B cell (primary cell): ENCODE results near the gene BANP. TPM values are rescaled to one million over a fixed set of nuclear protein-coding genes. Genes with fewer than 3 reads are reported as not detected.
"Not testable (repeated sequence)": the region's sequence is repeated elsewhere in the genome, so short reads cannot be mapped to it uniquely, and the experiment has no call there.

Experiments
- ATAC-seq: fragments of 200-7000 bp; cut with Tn5 transposase; one replicate; pipeline ENCODE4 v1.10.0; 2021; ENCODE audit warnings: low read depth, mild to moderate bottlenecking, moderate number of reproducible peaks, moderate library complexity
- CTCF ChIA-PET: fragments of 350-600 bp; sonication (Branson Sonifier 250); formaldehyde crosslinking; loops from one replicate; lab custom pipeline; 2021; ENCODE audit warnings: antibody characterized with exemption, inconsistent platforms; lab: Charles Lee
- POLR2A ChIA-PET: fragments of 350-600 bp; sonication (Branson Sonifier 250); formaldehyde crosslinking; loops from one replicate; lab custom pipeline; 2021; ENCODE audit warnings: antibody characterized with exemption; lab: Charles Lee
- DNase-seq: peaks from one replicate; pipeline ENCODE4 v3.0.0; 2013
- H2AFZ ChIP-seq: 2 replicates; pipeline ENCODE4 v1.6.1; 2012; ENCODE audit warnings: mild to moderate bottlenecking, low read depth, low read length; ENCODE audit not compliant: insufficient read depth, poor library complexity, severe bottlenecking
- H3K27ac ChIP-seq, 2 donors: 1 replicate in 1 of 2; 2 replicates in 1 of 2; pipeline ENCODE4 v1.5.1; 2012 to 2013; ENCODE audit warnings: low read length in 2 of 2, mild to moderate bottlenecking in 2 of 2, moderate library complexity in 1 of 2
- H3K27me3 ChIP-seq, 4 experiments: fragments of 200-600 bp in 1 of 4; sonication (generic) in 1 of 4; replicated peaks in 1 of 4; 1 replicate in 2 of 4; 2 replicates in 2 of 4; pipeline versions ENCODE4 v1.6.1 to v1.7.0; 2013 to 2016; ENCODE audit warnings: low read length in 3 of 4, mild to moderate bottlenecking in 2 of 4, mixed read lengths in 1 of 4, moderate library complexity in 1 of 4; ENCODE audit not compliant: insufficient read depth in 4 of 4, control insufficient read depth in 3 of 4; ENCODE audit errors: control extremely low read depth in 1 of 4
- H3K36me3 ChIP-seq, 2 experiments: replicated peaks in 1 of 2; 1 replicate in 1 of 2; 2 replicates in 1 of 2; pipeline versions ENCODE4 v1.6.1 to v1.7.1; 2013; ENCODE audit warnings: low read length in 1 of 2; ENCODE audit not compliant: insufficient read depth in 2 of 2, control insufficient read depth in 1 of 2; ENCODE audit errors: control extremely low read depth in 1 of 2, extremely low read depth in 1 of 2
- H3K4me1 ChIP-seq, 2 donors: fragments of 200-600 bp in 1 of 2; sonication (generic) in 1 of 2; 1 replicate in 1 of 2; 2 replicates in 1 of 2; pipeline versions ENCODE4 v1.5.1 to v1.6.1; 2013 to 2017; ENCODE audit warnings: low read length in 2 of 2; ENCODE audit not compliant: control insufficient read depth in 2 of 2, insufficient read depth in 2 of 2
- H3K4me2 ChIP-seq: replicated peaks from 2 replicates; pipeline ENCODE3; 2012; ENCODE audit warnings: mild to moderate bottlenecking, low read depth, low read length; ENCODE audit not compliant: poor library complexity, severe bottlenecking
- H3K4me3 ChIP-seq, 5 experiments: fragments of 200-600 bp in 1 of 5; sonication (generic) in 1 of 5; 1 replicate in 3 of 5; 2 replicates in 2 of 5; pipeline versions ENCODE4 v1.5.1 to v1.7.0; 2011 to 2016; ENCODE audit warnings: low read length in 4 of 5, mild to moderate bottlenecking in 4 of 5, low read depth in 2 of 5, control low read depth in 1 of 5, moderate library complexity in 1 of 5; ENCODE audit not compliant: insufficient read depth in 1 of 5; ENCODE audit errors: control extremely low read depth in 1 of 5, extremely low read depth in 1 of 5
- H3K79me2 ChIP-seq: fragments of 200-600 bp; sonication (generic); one replicate; pipeline ENCODE4 v1.6.0; 2016; ENCODE audit warnings: low read length; ENCODE audit not compliant: control insufficient read depth, insufficient read depth
- H3K9ac ChIP-seq: fragments of 200-600 bp; sonication (generic); 2 replicates; pipeline ENCODE4 v1.6.1; 2017; ENCODE audit warnings: mild to moderate bottlenecking, low read length, moderate library complexity
- H3K9me3 ChIP-seq, 3 donors: one replicate each; pipeline versions ENCODE4 v1.6.1 to v1.7.1; 2013; ENCODE audit warnings: low read length in 2 of 3; ENCODE audit not compliant: control insufficient read depth in 2 of 3, insufficient read depth in 1 of 3; ENCODE audit errors: control extremely low read depth in 1 of 3
- H4K20me1 ChIP-seq: 2 replicates; pipeline ENCODE4 v1.6.0; 2012; ENCODE audit warnings: mild to moderate bottlenecking, low read length; ENCODE audit not compliant: insufficient read depth, control insufficient read depth, poor library complexity, severe bottlenecking
- H3K27ac Mint-ChIP-seq: one replicate; pipeline ENCODE4 v1.8.0; 2021; ENCODE audit warnings: mixed read lengths
- H3K27me3 Mint-ChIP-seq: one replicate; pipeline ENCODE4 v1.8.0; 2021; ENCODE audit warnings: mixed read lengths
- H3K4me1 Mint-ChIP-seq: one replicate; pipeline ENCODE4 v1.8.0; 2021; ENCODE audit warnings: mixed read lengths
- H3K4me3 Mint-ChIP-seq: one replicate; pipeline ENCODE4 v1.8.0; 2021; ENCODE audit warnings: mixed read lengths
- H3K9me3 Mint-ChIP-seq: one replicate; pipeline ENCODE4 v1.8.0; 2022; ENCODE audit warnings: mixed read lengths; ENCODE audit not compliant: insufficient read depth
- CTCF ChIP-seq: fragments of 200-600 bp; IDR thresholded peaks from one replicate; pipeline ENCODE4 v1.8.0; 2022; ENCODE audit warnings: antibody characterized with exemption, mild to moderate bottlenecking
- EZH2 ChIP-seq: IDR thresholded peaks from 2 replicates; pipeline ENCODE4 v1.6.1; 2012; ENCODE audit warnings: borderline replicate concordance, low read depth, mild to moderate bottlenecking, moderate library complexity, low read length; ENCODE audit not compliant: insufficient read depth, poor library complexity, severe bottlenecking
- WGBS: methylation state at CpG from one replicate; pipeline ENCODE4 v1.1.5; 2013; ENCODE audit warnings: missing lambda C conversion rate; ENCODE audit not compliant: insufficient coverage; 5-methylcytosine and 5-hydroxymethylcytosine counted together
- intact Hi-C: fragments of 100-400 bp; cut with micrococcal nuclease; formaldehyde crosslinking; loops from one replicate; pipeline ENCODE4 v1.10.0; 2022
- polyA plus RNA-seq: library from polyadenylated mRNA; depleted of rRNA; stranded (reverse); fragments of >200 nt; gene quantifications from 2 replicates; pipeline ENCODE4 v1.2.3, GENCODE V29; 2012
- total RNA-seq, 2 donors: library from RNA; stranded (reverse); fragments of 120-200 nt in 1 of 2; gene quantifications; 1 replicate in 1 of 2; 2 replicates in 1 of 2; pipeline versions ENCODE4 v1.2.3 to v1.2.4, GENCODE V29; 2013 to 2022

BANP gene
- total and polyA plus RNA-seq, 2 donors (not counting 1 experiment from before 2014, with no cell fraction given): 44.4 to 181 TPM

- no peak for ATAC-seq
- H3K4me1 ChIP-seq: no peaks in the 10 kb centered on the region
- H3K4me2 ChIP-seq: no peak overlapping the region
- H3K4me3 ChIP-seq: no peak overlapping the region
- Mint-ChIP-seq H3K9me3 (no peaks in the 10 kb centered on the region), H3K4me1 (no peaks in the 10 kb centered on the region), H3K27ac (no peak overlapping the region), H3K4me3 (no peak overlapping the region), H3K27me3 (no peaks in the 10 kb centered on the region)
- no peak for DNase-seq
- intact Hi-C loops: no loop called here
- no peaks in the 10 kb centered on the region for H3K9me3 ChIP-seq
- no peak overlapping the region for H2AFZ ChIP-seq
- POLR2A ChIA-PET: no interaction called here
- H3K36me3 ChIP-seq: peaks cover 0 to 38% of the 10 kb centered on the region in 2 experiments
- no peak overlapping the region for H3K27ac ChIP-seq
- H3K9ac ChIP-seq: no peak overlapping the region
- peaks cover under 1% of the 10 kb centered on the region for H4K20me1 ChIP-seq
- no peaks in the 10 kb centered on the region for H3K27me3 ChIP-seq
- no peaks in the 10 kb centered on the region for H3K79me2 ChIP-seq
- 98% methylated on average over 8 of the region's 8 CpGs for WGBS
- TF ChIP-seq CTCF: no peak
- TF ChIP-seq EZH2: no peak
- CTCF ChIA-PET: no interaction called here
Measured at GRCh38 chr16:88030498-88030897, 79.3 kb downstream of the BANP start.

- H3K9me3 ChIP-seq, CTCF ChIA-PET, POLR2A ChIA-PET, H3K4me3 ChIP-seq, H4K20me1 ChIP-seq, H3K27ac ChIP-seq, H3K4me1 ChIP-seq, H3K4me3 Mint-ChIP-seq, intact Hi-C loops, H2AFZ ChIP-seq, H3K27me3 ChIP-seq, H3K27ac Mint-ChIP-seq, DNase-seq, ATAC-seq, H3K4me2 ChIP-seq, H3K9ac ChIP-seq, H3K4me1 Mint-ChIP-seq, H3K79me2 ChIP-seq, H3K27me3 Mint-ChIP-seq, H3K9me3 Mint-ChIP-seq: not testable (repeated sequence)
- 100% methylated on average over 5 of the region's 9 CpGs for WGBS
- H3K36me3 ChIP-seq: peaks cover 0 to 41% of the 10 kb centered on the region in 2 experiments
Measured at GRCh38 chr16:88030961-88031360, 79.7 kb downstream of the BANP start.

DNA sequence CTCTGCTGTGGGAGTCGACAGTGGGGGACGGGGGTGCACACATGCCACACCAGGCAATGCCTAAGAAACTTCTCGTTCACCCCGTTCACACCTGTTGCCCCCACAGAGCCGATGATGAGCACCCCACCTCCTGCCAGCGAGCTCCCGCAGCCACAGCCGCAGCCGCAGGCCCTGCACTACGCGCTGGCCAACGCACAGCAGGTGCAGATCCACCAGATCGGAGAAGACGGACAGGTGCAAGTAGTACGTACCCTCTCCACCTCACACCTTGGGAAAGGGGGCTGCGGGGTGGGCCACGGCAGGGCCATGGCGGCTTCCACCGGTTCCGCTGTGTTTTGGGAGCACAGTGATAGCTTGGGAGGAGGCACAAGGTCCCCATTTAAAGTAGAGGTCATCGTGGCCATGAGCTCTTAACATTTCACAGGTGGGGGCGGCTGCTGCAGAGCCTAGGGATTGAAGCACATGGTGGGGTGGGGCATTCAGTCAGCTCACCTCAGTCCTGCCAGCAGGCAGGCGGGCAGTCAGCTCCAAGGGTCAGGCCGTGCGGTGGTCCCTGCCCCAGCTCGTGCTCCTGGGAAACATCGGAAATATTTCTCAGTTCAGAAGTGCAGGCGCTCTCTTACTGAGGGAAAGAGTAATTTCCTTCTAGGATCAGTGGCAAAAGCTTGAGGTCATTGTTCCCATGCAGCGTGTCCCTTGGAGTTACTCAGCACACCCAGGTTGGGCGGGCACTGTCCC lies 81.9 kb downstream of the BANP start:
- H3K9me3 ChIP-seq, H3K27ac Mint-ChIP-seq, H4K20me1 ChIP-seq, H3K27me3 Mint-ChIP-seq, intact Hi-C loops, H3K4me3 Mint-ChIP-seq, CTCF ChIA-PET, POLR2A ChIA-PET, H3K9ac ChIP-seq, ATAC-seq, H3K4me3 ChIP-seq, H3K27me3 ChIP-seq, H3K79me2 ChIP-seq, DNase-seq, H3K4me2 ChIP-seq, H3K27ac ChIP-seq, H2AFZ ChIP-seq, H3K4me1 ChIP-seq, H3K4me1 Mint-ChIP-seq, H3K9me3 Mint-ChIP-seq: not testable (repeated sequence)
- peaks cover 0 to 29% of the 10 kb centered on the region in 2 experiments for H3K36me3 ChIP-seq
- WGBS: 95% methylated on average over 20 of the region's 30 CpGs
